Skeletal muscle tissue (tissue), 4 donors: ENCODE data around the gene PITPNM2. TPM values are rescaled to one million over a fixed set of nuclear protein-coding genes. Genes with fewer than 3 reads are reported as not detected.

Experiments used
- H3K27ac ChIP-seq: one replicate; pipeline ENCODE4 v1.7.0; 2013; ENCODE audit warnings: mild to moderate bottlenecking, low read depth, low read length, inconsistent platforms
- H3K27me3 ChIP-seq, 3 donors: one replicate each; pipeline ENCODE4 v1.7.0; 2013; ENCODE audit warnings: low read length in 3 of 3; ENCODE audit not compliant: control insufficient read depth in 3 of 3, insufficient read depth in 3 of 3
- H3K36me3 ChIP-seq, 3 donors: one replicate each; pipeline ENCODE4 v1.7.0; 2013; ENCODE audit warnings: low read length in 3 of 3; ENCODE audit not compliant: control insufficient read depth in 3 of 3, insufficient read depth in 3 of 3
- H3K4me1 ChIP-seq, 3 donors: one replicate each; pipeline ENCODE4 v1.7.0; 2013; ENCODE audit warnings: low read length in 3 of 3, mild to moderate bottlenecking in 3 of 3; ENCODE audit not compliant: control insufficient read depth in 3 of 3, insufficient read depth in 3 of 3
- H3K4me3 ChIP-seq, 3 donors: one replicate each; pipeline ENCODE4 v1.7.0; 2013; ENCODE audit warnings: low read length in 3 of 3
- H3K9ac ChIP-seq, 3 donors: one replicate each; pipeline ENCODE4 v1.7.0; 2013; ENCODE audit warnings: low read length in 3 of 3, mild to moderate bottlenecking in 3 of 3, moderate library complexity in 2 of 3, low read depth in 1 of 3
- H3K9me3 ChIP-seq, 3 donors: one replicate each; pipeline ENCODE4 v1.7.0; 2013; ENCODE audit warnings: low read length in 3 of 3; ENCODE audit not compliant: control insufficient read depth in 3 of 3
- total RNA-seq: library from RNA; depleted of rRNA; stranded (reverse); fragments of >200 nt; gene quantifications from one replicate; pipeline ENCODE4 v1.2.3, GENCODE V29; 2014
- donor health status: Osteomylitis.

PITPNM2 gene
- total RNA-seq, 1 donor from 2014 or later: 3.1 TPM

GRCh38 chr12:123135688-123136087 is 15.2 kb downstream of the PITPNM2 start:
- Histone ChIP-seq H3K9ac (no peak overlapping the region), H3K36me3 (peaks cover 0 to 1% (median 0%) of the 10 kb centered on the region in 3 donors), H3K9me3 (no peaks in the 10 kb centered on the region), H3K4me1 (peaks cover 18 to 25% (median 25%) of the 10 kb centered on the region in 3 donors), H3K27ac (no peak overlapping the region), H3K4me3 (no peak overlapping the region), H3K27me3 (no peaks in the 10 kb centered on the region)

GRCh38 chr12:123134826-123135225 is 16.1 kb downstream of the PITPNM2 start:
- H3K36me3 ChIP-seq: peaks cover 0 to 1% (median 0%) of the 10 kb centered on the region in 3 donors
- H3K4me1 ChIP-seq: peaks cover 13 to 23% (median 18%) of the 10 kb centered on the region in 3 donors

GRCh38 chr12:123134271-123134671 is 16.6 kb downstream of the PITPNM2 start:
- Histone ChIP-seq H3K9me3 (no peaks in the 10 kb centered on the region), H3K36me3 (peaks cover 0 to 1% (median 0%) of the 10 kb centered on the region in 3 donors), H3K9ac (no peak overlapping the region), H3K27ac (no peak overlapping the region), H3K4me1 (peaks cover 12 to 23% (median 16%) of the 10 kb centered on the region in 3 donors), H3K27me3 (no peaks in the 10 kb centered on the region), H3K4me3 (no peak overlapping the region)

More at GRCh38 chr12:123134826-123135225, 16.1 kb downstream of the PITPNM2 start:
- H3K27ac ChIP-seq: no peak overlapping the region
- H3K27me3 ChIP-seq: no peaks in the 10 kb centered on the region
- no peaks in the 10 kb centered on the region for H3K9me3 ChIP-seq
- no peak overlapping the region for H3K4me3 ChIP-seq
- H3K9ac ChIP-seq: no peak overlapping the region

- Histone ChIP-seq H3K27ac (no peak overlapping the region), H3K9me3 (no peaks in the 10 kb centered on the region), H3K36me3 (peaks cover 0 to 1% (median 0%) of the 10 kb centered on the region in 3 donors), H3K9ac (no peak overlapping the region), H3K4me3 (no peak overlapping the region), H3K4me1 (peaks cover 12 to 23% (median 16%) of the 10 kb centered on the region in 3 donors), H3K27me3 (no peaks in the 10 kb centered on the region)
These were observed 17.2 kb downstream of the PITPNM2 start for GRCh38 chr12:123133701-123134100.

DNA sequence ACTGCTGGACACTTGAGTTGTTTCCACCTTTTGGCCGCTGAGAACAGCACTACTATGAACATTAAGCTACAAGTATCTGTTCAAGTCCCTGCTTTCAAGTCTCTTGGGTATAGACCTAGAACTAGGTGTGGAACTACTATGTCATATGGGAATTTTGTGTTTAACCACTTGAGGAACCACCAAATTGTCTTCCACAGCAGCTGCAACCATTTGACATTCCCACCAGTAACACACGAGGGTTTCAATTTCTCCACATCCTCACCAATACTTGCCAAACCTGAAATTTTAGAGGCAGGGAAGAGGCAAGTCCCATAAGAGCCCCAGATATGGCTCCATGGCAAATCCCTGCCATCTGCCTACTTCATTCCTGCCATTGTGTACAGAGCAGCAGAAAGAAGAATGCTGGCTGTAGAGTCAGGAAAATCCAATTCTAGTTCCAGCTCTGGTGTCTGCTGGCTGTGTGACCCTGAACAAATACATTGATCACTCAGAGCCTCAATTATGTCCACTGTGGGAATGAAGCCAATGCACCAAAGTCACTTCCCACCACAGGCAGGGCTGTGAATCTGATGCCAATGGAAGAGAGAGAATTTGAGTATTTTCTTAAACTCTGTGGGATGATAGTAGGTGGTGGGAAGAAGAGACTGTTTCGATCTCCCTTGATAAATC is 17.8 kb downstream of the PITPNM2 start:
- Histone ChIP-seq H3K9me3 (no peaks in the 10 kb centered on the region), H3K27me3 (no peaks in the 10 kb centered on the region), H3K27ac (peak overlapping the region; percentile 76), H3K9ac (no peak overlapping the region), H3K36me3 (peaks cover 0 to 1% (median 0%) of the 10 kb centered on the region in 3 donors), H3K4me1 (peaks cover 12 to 23% (median 16%) of the 10 kb centered on the region in 3 donors), H3K4me3 (no peak overlapping the region)

DNA sequence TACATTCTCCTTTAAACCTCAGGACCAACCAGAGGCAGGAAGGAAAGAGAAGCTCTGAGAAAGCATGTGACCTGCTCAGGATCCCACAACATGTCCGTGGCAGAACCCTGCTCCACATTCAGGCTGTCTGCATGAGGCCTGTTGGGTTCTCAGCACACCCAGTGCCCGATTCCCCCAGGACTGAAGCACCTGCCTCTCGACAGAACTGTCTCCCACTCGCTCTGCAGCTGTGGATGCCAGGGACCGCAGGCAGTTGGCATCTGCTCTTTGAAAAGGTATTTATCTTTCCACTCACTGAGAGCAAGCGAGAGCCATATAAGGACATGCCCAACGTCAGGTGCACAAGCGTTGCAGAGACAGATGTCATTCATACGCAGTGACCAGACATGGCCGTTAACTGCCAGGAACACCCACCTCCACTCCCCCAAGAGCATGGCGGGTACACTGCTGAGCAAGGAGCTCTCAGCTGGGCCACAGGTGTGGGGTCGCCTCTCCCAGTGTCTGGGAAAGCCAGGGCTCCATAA is 18.9 kb downstream of the PITPNM2 start:
- Histone ChIP-seq H3K9ac (peak overlapping the region in 2 of 3 donors; percentile 10 to 62), H3K4me3 (peak overlapping the region in 2 of 3 donors; percentile 4 to 49), H3K4me1 (peaks cover 12 to 26% (median 19%) of the 10 kb centered on the region in 3 donors), H3K9me3 (no peaks in the 10 kb centered on the region), H3K36me3 (no peaks in the 10 kb centered on the region), H3K27ac (peak overlapping the region; percentile 76), H3K27me3 (no peaks in the 10 kb centered on the region)

- Histone ChIP-seq H3K9me3 (no peaks in the 10 kb centered on the region), H3K4me3 (peak overlapping the region in 2 of 3 donors; percentile 4 to 49), H3K27ac (peak overlapping the region; percentile 76), H3K4me1 (peaks cover 13 to 32% (median 25%) of the 10 kb centered on the region in 3 donors), H3K9ac (peak overlapping the region in 2 of 3 donors; percentile 40 to 62), H3K36me3 (no peaks in the 10 kb centered on the region), H3K27me3 (no peaks in the 10 kb centered on the region)
These were observed 19.5 kb downstream of the PITPNM2 start for GRCh38 chr12:123131291-123131832.

DNA sequence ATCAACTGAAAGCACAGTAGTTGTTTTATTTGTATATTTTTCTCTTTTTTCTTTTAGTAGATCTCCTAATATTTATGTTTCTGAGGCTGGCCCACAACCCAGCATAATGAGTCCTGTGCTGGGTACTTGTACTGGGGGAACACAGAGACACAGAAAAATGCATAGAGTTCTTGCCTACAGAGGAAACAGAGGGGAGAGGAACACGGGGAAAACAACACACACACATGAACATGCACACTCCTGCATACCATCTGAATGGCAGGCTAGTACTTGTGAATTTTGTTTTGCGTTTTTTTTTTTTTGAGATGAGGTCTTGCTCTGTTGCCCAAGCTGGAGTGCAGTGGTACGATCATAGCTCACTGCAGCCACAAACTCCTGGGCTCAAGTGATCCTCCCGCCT is 21.3 kb downstream of the PITPNM2 start:
- Histone ChIP-seq H3K27ac (no peak overlapping the region), H3K4me1 (peaks cover 17 to 37% (median 29%) of the 10 kb centered on the region in 3 donors), H3K4me3 (no peak overlapping the region), H3K36me3 (no peaks in the 10 kb centered on the region), H3K27me3 (no peaks in the 10 kb centered on the region), H3K9ac (no peak overlapping the region), H3K9me3 (no peaks in the 10 kb centered on the region)

- no peaks in the 10 kb centered on the region for H3K9me3 ChIP-seq
- H3K4me3 ChIP-seq: no peak overlapping the region
- H3K9ac ChIP-seq: no peak overlapping the region
- peak overlapping the region; percentile 23 for H3K27ac ChIP-seq
- peaks cover 16 to 35% (median 28%) of the 10 kb centered on the region in 3 donors for H3K4me1 ChIP-seq
- H3K36me3 ChIP-seq: no peaks in the 10 kb centered on the region
- no peaks in the 10 kb centered on the region for H3K27me3 ChIP-seq
These were observed 23.8 kb downstream of the PITPNM2 start for GRCh38 chr12:123127182-123127495.
